ENCODE data around the gene GLB1L.

GRCh38 chr2:219272356-219272755 is 27.1 kb upstream of the GLB1L start:
- no peak for TF ChIP-seq EZH2phosphoT487 (IDR thresholded peaks at IDR 0.05; ENCODE audit: low read depth, severe bottlenecking, unreplicated experiment)
- no peak for TF ChIP-seq EZH2 (IDR thresholded peaks at IDR 0.05; ENCODE audit: borderline replicate concordance)
- TF ChIP-seq CTCF (IDR thresholded peaks at IDR 0.05; ENCODE audit: poor library complexity), result no peak

Data from hepatocyte (in vitro differentiated cells).